K562 (cell line): ENCODE measurements around the gene SMG9.

Experiments
- CHD1 ChIP-seq: fragments of 200-600 bp; sonication (generic); IDR thresholded peaks from one replicate; pipeline ENCODE4 v1.6.1; 2012; ENCODE audit warnings: mild to moderate bottlenecking, moderate library complexity, low read length, inconsistent platforms
- CREB1 ChIP-seq, 2 experiments: sonication (generic) in 1 of 2; formaldehyde crosslinking in 1 of 2; IDR thresholded peaks; 2 replicates each; pipeline versions ENCODE4 v1.6.1 to v1.8.0; 2012 to 2022; ENCODE audit warnings: inconsistent platforms in 1 of 2, mild to moderate bottlenecking in 1 of 2, missing genetic modification reagents in 1 of 2, moderate library complexity in 1 of 2
- RAD21 ChIP-seq, 2 experiments: fragments of 250-450 bp in 1 of 2; fragments of 450-650 bp in 1 of 2; sonication (Bioruptor Pico) in 1 of 2; formaldehyde crosslinking in 1 of 2; IDR thresholded peaks in 1 of 2; conservative IDR thresholded peaks in 1 of 2; 2 replicates each; pipeline versions ENCODE4 v1.4.0 to v1.8.0; 2020 to 2022; ENCODE audit warnings: mild to moderate bottlenecking in 2 of 2, moderate library complexity in 1 of 2
- ZNF253 ChIP-seq: fragments of 250-450 bp; sonication (Bioruptor Pico); conservative IDR thresholded peaks from 2 replicates; pipeline ENCODE4 v1.6.1; 2021; ENCODE audit warnings: mild to moderate bottlenecking
- TF ChIP-seq, protein P1 (sequence below), 3 experiments: IDR thresholded peaks in 2 of 3; conservative IDR thresholded peaks in 1 of 3; 2 replicates each; pipeline ENCODE4 v1.5.1; 2011 to 2012; ENCODE audit warnings: low read length in 3 of 3, mild to moderate bottlenecking in 3 of 3, control low read depth in 2 of 3, improper control_type of control experiment in 1 of 3, inconsistent platforms in 1 of 3, low read depth in 1 of 3, mixed read lengths in 1 of 3, moderate library complexity in 1 of 3; ENCODE audit not compliant: insufficient read depth in 2 of 3

DNA sequence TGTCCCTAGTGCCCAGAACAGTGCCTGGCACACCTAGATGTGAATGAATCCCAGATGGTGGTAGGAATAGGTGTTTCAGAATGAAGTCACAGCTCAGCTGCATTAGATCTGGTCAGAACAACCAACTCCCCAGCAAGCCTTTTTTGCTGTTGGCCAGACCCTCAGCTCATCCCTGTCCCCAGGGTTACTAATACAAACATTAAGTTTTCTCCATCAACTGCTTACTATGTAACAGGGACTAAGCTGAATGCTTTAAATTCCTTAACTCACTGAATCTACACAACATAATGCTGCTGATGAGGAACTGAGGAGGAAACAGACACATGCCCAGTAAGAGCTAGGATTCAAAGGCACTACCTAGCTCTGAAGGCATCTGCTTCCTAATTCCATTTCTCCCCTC is 18.8 kb downstream of the SMG9 start:
- TF ChIP-seq, protein P1, sequence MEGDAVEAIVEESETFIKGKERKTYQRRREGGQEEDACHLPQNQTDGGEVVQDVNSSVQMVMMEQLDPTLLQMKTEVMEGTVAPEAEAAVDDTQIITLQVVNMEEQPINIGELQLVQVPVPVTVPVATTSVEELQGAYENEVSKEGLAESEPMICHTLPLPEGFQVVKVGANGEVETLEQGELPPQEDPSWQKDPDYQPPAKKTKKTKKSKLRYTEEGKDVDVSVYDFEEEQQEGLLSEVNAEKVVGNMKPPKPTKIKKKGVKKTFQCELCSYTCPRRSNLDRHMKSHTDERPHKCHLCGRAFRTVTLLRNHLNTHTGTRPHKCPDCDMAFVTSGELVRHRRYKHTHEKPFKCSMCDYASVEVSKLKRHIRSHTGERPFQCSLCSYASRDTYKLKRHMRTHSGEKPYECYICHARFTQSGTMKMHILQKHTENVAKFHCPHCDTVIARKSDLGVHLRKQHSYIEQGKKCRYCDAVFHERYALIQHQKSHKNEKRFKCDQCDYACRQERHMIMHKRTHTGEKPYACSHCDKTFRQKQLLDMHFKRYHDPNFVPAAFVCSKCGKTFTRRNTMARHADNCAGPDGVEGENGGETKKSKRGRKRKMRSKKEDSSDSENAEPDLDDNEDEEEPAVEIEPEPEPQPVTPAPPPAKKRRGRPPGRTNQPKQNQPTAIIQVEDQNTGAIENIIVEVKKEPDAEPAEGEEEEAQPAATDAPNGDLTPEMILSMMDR (IDR thresholded peaks at IDR 0.05 in 2 of 3, conservative IDR thresholded peaks at IDR 0.05 in 1 of 3; ENCODE audit: insufficient read depth in 2 of 3, low read depth in 1 of 3, low read length in 3 of 3) = no peak
- TF ChIP-seq ZNF253 (CRISPR knock-in tag) (no peak), RAD21 (CRISPR knock-in tag; conservative IDR thresholded peaks at IDR 0.05 in 1 of 2, IDR thresholded peaks at IDR 0.05 in 1 of 2) (no peak), CREB1 (IDR thresholded peaks at IDR 0.05) (no peak), CREB1 (CRISPR knock-in tag; IDR thresholded peaks at IDR 0.05) (no peak), CHD1 (no peak)
